ENCODE measurements around the gene EIF4EBP3.
A peak's percentile ranks its signal among the peaks of the same experiment; 100 is the strongest.

The EIF4EBP3 gene

DNA sequence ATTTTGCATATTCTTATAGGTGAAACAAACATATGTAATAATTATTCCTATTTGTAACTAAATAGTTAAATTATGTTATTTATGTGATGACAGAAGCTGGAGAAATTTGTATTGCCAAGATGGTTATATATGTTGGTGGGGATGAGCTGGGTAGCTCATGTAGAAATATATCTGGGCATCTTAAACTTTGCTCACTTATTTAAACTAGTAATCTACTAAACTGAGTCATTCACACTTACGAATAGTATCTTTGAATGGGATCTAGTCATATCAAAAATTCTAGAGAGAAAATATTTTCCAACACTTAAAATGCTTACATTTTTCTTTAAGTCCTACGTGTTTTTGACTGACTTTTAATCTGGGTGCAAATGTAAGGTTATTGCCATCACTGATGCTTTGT lies 44.6 kb upstream of the EIF4EBP3 start:
- Histone ChIP-seq H3K27ac (replicated peaks) (no peak overlapping the region), H3K4me3 (replicated peaks; ENCODE audit: insufficient read depth, low read length) (no peak overlapping the region), H3K27me3 (ENCODE audit: insufficient read depth, poor library complexity, severe bottlenecking) (no peaks in the 10 kb centered on the region)
- TF ChIP-seq POLR2AphosphoS5 (IDR thresholded peaks at IDR 0.05; ENCODE audit: low read depth) (no peak), SPI1 (IDR thresholded peaks at IDR 0.05; ENCODE audit: borderline replicate concordance, low read depth) (no peak), GABPA (IDR thresholded peaks at IDR 0.05; ENCODE audit: low read depth) (no peak)
- TF ChIP-seq, protein P1, sequence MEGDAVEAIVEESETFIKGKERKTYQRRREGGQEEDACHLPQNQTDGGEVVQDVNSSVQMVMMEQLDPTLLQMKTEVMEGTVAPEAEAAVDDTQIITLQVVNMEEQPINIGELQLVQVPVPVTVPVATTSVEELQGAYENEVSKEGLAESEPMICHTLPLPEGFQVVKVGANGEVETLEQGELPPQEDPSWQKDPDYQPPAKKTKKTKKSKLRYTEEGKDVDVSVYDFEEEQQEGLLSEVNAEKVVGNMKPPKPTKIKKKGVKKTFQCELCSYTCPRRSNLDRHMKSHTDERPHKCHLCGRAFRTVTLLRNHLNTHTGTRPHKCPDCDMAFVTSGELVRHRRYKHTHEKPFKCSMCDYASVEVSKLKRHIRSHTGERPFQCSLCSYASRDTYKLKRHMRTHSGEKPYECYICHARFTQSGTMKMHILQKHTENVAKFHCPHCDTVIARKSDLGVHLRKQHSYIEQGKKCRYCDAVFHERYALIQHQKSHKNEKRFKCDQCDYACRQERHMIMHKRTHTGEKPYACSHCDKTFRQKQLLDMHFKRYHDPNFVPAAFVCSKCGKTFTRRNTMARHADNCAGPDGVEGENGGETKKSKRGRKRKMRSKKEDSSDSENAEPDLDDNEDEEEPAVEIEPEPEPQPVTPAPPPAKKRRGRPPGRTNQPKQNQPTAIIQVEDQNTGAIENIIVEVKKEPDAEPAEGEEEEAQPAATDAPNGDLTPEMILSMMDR (IDR thresholded peaks at IDR 0.05; ENCODE audit: insufficient read depth, low read length): no peak
- DNase-seq (ENCODE audit: low read depth in 1 of 2, low spot score in 1 of 2): no peak

DNA sequence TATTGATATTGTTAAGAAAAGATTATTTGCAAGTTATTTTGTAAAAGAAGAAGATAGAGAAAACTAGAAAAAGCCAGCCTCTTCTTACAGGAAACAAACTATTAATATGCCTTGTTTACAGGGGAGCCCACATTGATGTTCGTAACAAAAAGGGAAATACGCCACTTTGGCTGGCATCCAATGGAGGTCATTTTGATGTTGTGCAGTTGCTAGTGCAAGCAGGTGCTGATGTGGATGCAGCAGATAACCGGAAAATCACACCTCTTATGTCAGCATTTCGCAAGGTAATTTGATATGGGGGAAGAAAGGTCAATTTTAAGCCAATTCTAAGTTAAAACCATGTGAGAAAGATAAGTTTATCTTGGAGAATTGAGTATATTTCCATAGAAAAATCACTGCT lies 37.6 kb upstream of the EIF4EBP3 start:
- no peak for DNase-seq (ENCODE audit: low read depth in 1 of 2, low spot score in 1 of 2)
- TF ChIP-seq, protein P2, sequence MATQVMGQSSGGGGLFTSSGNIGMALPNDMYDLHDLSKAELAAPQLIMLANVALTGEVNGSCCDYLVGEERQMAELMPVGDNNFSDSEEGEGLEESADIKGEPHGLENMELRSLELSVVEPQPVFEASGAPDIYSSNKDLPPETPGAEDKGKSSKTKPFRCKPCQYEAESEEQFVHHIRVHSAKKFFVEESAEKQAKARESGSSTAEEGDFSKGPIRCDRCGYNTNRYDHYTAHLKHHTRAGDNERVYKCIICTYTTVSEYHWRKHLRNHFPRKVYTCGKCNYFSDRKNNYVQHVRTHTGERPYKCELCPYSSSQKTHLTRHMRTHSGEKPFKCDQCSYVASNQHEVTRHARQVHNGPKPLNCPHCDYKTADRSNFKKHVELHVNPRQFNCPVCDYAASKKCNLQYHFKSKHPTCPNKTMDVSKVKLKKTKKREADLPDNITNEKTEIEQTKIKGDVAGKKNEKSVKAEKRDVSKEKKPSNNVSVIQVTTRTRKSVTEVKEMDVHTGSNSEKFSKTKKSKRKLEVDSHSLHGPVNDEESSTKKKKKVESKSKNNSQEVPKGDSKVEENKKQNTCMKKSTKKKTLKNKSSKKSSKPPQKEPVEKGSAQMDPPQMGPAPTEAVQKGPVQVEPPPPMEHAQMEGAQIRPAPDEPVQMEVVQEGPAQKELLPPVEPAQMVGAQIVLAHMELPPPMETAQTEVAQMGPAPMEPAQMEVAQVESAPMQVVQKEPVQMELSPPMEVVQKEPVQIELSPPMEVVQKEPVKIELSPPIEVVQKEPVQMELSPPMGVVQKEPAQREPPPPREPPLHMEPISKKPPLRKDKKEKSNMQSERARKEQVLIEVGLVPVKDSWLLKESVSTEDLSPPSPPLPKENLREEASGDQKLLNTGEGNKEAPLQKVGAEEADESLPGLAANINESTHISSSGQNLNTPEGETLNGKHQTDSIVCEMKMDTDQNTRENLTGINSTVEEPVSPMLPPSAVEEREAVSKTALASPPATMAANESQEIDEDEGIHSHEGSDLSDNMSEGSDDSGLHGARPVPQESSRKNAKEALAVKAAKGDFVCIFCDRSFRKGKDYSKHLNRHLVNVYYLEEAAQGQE (IDR thresholded peaks at IDR 0.05; ENCODE audit: insufficient replicate concordance, low read depth): no peak
- TF ChIP-seq GABPA (IDR thresholded peaks at IDR 0.05; ENCODE audit: low read depth) (no peak), POLR2AphosphoS5 (IDR thresholded peaks at IDR 0.05; ENCODE audit: low read depth) (no peak), SPI1 (IDR thresholded peaks at IDR 0.05; ENCODE audit: borderline replicate concordance, low read depth) (no peak)
- TF ChIP-seq, protein P1 (IDR thresholded peaks at IDR 0.05; ENCODE audit: insufficient read depth, low read length): no peak
- Histone ChIP-seq H3K27ac (replicated peaks) (no peak overlapping the region), H3K27me3 (ENCODE audit: insufficient read depth, poor library complexity, severe bottlenecking) (no peaks in the 10 kb centered on the region), H3K4me3 (replicated peaks; ENCODE audit: insufficient read depth, low read length) (no peak overlapping the region)

DNA sequence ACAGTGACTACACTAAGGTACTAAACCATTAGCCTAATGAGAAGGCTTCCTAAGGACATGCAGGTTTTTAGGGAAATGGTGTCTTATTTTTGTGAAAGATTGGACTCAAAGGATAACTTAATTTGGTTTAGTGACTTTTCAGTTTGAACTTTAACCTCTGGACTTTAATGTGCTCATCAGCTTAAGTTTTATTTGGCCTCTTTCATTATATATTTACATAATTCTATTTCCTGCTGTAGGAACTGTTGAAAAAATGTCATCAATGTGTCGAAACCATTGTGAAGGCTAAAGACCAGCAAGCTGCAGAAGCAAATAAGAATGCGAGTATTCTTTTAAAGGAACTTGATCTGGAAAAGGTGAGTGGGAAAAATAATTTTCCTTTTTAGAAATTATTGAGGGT lies 34.3 kb upstream of the EIF4EBP3 start:
- Histone ChIP-seq H3K27ac (replicated peaks) (no peak overlapping the region), H3K27me3 (ENCODE audit: insufficient read depth, poor library complexity, severe bottlenecking) (no peaks in the 10 kb centered on the region), H3K4me3 (replicated peaks; ENCODE audit: insufficient read depth, low read length) (no peak overlapping the region)
- TF ChIP-seq, protein P1 (IDR thresholded peaks at IDR 0.05; ENCODE audit: insufficient read depth, low read length): no peak
- TF ChIP-seq, protein P2 (IDR thresholded peaks at IDR 0.05; ENCODE audit: insufficient replicate concordance, low read depth): no peak
- DNase-seq (ENCODE audit: low read depth in 1 of 2, low spot score in 1 of 2): no peak

DNA sequence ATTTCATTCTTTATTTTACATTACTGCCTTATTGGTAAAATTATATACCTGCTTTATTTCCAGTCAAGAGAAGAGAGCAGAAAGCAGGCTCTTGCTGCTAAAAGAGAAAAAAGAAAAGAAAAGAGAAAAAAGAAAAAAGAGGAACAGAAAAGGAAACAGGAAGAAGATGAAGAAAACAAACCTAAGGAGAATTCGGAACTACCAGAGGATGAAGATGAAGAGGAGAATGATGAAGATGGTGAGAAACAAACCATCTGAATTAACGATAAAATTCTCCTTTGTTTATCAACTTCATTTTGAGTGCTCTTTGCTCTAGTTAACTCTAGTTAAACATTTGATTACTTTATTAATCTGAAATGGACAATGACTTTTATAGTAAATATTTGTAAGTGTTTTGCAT lies 23.5 kb upstream of the EIF4EBP3 start:
- no peak overlapping the region for H3K27ac ChIP-seq (replicated peaks)
- TF ChIP-seq SPI1 (IDR thresholded peaks at IDR 0.05; ENCODE audit: borderline replicate concordance, low read depth) (0 out of 2 replicates have a peak, but pooled peaks have one; percentile 14), GABPA (IDR thresholded peaks at IDR 0.05; ENCODE audit: low read depth) (no peak)
- H3K4me3 ChIP-seq (replicated peaks; ENCODE audit: insufficient read depth, low read length): no peak overlapping the region
- H3K27me3 ChIP-seq (ENCODE audit: insufficient read depth, poor library complexity, severe bottlenecking): no peaks in the 10 kb centered on the region
- DNase-seq (ENCODE audit: low read depth in 1 of 2, low spot score in 1 of 2): no peak
